RPMI7951 (cell line): ENCODE measurements around the gene PARD3B. TPM values are rescaled to one million over a fixed set of nuclear protein-coding genes. Genes with fewer than 3 reads are reported as not detected.
A peak's percentile ranks its signal among the peaks of the same experiment; 100 is the strongest.

Experiments used
- DNase-seq: peaks from one replicate; pipeline ENCODE4 v3.0.0-alpha.2; 2012; ENCODE audit warnings: low read depth
- total RNA-seq: library from RNA; depleted of rRNA; stranded (reverse); fragments of >200 nt; shearing (Covaris generic); gene quantifications from 2 replicates; pipeline ENCODE4 v1.2.3, GENCODE V29; 2014

Gene PARD3B
- total RNA-seq, 1 experiment from 2014 or later: 0.96 TPM

GRCh38 chr2:205387350-205388055 is 842.2 kb downstream of the PARD3B start:
- DNase-seq: no peak

- DNase-seq: no peak
Measured at GRCh38 chr2:205390866-205391265, 845.6 kb downstream of the PARD3B start.

DNA sequence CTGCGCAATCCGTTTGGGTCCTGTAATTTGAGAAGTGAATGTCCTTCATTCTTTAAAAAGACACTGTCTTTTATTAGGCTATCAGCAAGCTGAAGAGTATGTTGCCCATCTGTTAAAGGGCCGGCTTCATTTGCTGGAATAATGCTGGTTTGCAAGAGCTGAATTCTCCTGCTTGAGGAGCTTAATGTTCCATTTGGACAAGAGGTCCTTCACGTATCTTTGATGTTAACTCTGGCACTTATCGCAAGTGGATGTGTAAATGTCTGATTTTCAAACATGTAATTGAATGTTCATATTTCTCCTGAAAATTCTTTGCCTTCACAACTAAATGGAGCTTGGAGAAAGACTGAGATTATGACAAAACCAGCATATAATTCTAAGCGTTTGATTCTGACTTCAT is 856.2 kb downstream of the PARD3B start:
- DNase-seq: no peak

GRCh38 chr2:205402011-205402410 is 856.7 kb downstream of the PARD3B start:
- DNase-seq: no peak

DNA sequence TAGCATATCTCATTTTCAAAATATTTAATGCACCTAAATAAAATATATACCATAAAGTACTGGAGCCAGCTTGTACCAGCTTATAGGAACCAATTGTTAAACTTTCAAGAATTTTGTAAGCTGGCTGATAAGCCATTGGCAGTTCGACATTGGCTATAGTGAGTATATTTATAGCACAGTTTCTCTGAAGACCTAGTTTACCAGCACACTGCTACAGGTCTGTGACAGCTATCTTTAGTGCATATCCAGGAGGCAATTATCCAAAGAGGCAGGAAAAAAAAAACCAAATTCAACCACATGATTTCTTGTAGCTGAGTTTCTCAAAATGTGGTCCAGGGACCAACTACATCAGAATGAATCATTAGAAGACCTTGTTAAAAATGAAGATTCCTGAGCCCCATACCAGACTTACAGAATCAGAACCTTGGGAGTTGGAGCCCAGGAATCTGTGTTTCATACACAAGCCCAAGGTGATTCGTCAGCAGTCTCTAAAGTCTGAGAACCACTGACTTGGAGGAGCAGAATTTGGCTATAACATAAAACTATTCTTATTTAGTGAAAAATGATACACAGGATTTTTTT is 858.1 kb downstream of the PARD3B start:
- DNase-seq: peak; percentile 9

DNA sequence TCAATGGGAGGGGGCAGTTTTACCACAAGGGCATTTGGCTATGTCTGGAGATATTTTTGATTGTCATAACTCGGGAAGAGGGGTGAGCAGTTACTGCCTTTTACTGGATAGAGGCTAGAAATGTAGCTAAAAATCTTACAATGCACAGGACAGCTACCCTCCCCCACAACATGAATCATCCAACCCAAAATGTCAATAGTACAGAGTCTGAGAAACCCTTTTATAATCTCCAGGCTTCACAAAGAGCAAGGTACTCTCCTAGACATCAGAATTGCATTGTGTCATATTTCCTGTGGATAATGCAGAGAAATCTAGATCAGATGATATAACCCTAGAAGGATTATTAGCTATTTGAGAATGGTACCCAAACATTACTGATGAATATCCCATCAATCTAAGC is 859.9 kb downstream of the PARD3B start:
- peak; percentile 26 for DNase-seq

DNA sequence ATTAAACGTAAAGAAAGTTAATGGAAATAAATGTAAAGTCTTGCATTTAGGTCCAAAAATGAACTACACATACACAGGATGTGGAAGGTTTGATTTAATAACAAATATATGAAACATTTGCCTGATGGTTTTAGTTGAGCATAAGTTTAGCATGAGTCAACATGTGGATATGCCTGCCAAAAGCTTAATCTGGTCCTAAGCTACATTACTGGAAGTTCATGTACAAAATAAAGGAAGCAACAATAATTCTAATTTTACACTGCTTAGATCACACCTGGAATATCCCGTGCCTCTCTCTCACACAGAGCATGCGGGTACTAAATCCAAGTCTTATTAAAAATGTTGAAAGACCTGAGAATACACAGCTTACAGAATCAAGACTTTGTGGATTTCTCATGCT is 860.5 kb downstream of the PARD3B start:
- DNase-seq: peak; percentile 44

GRCh38 chr2:205407984-205408383 is 862.7 kb downstream of the PARD3B start:
- DNase-seq: peak; percentile 50

- no peak for DNase-seq
Measured at GRCh38 chr2:205408696-205409095, 863.4 kb downstream of the PARD3B start.

DNA sequence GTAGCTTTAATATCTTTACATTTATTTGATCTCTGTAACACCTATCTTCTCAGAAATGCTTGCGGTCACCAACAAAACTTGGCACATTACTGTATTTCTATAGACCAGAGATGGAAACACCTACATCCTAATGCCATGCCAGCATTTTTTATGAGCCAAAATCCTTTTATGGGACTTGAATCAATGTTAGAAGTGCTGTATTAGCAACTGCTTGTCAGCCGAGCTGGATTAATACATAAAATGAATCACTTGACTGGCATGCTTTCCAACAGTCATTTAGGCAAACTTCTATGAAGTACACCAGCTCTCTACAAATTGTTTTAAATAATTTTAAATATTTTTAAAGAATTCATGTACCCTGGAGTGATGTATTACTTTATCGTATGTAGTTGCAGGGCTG is 864.1 kb downstream of the PARD3B start:
- DNase-seq: no peak

GRCh38 chr2:205411558-205411957 is 866.3 kb downstream of the PARD3B start:
- DNase-seq: no peak

DNA sequence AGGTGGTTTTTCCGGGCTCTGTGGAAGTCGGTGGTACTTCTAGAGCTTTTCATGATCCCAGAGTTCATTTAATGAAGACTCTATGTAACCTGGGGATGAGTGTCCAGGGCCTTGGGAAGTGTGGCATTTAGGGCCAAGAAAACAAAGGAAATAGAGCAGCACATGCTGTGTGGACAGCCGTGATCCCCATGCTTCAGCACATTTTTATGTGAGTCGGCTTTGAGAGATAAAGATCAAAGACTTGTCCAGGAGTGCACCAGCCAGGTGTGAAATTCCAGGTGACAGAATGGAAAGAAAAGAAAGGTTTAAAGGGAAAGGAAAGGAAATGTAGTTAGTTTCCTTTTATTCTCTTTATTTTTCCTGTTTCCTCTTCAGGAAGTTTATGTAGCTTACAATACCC is 879.1 kb downstream of the PARD3B start:
- DNase-seq: no peak

DNA sequence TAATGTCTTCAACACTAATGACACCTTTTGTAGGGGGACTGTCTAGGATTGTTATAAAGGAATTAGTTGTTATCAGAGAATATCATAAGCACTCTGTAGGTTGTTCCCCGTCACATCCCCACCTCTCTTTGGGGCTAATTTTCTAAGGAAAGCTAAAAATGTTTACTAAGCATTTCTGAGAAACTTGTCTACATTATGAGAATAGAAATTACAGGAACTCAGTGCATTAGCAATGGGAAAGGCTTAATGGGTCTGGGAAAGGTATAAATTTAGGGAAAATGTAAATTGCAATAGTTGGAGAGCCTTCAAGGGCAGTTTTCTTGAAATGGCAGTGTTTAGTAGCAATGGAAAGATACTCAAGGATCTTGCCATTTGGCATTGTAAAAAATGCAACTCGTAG is 879.8 kb downstream of the PARD3B start:
- DNase-seq: no peak

DNA sequence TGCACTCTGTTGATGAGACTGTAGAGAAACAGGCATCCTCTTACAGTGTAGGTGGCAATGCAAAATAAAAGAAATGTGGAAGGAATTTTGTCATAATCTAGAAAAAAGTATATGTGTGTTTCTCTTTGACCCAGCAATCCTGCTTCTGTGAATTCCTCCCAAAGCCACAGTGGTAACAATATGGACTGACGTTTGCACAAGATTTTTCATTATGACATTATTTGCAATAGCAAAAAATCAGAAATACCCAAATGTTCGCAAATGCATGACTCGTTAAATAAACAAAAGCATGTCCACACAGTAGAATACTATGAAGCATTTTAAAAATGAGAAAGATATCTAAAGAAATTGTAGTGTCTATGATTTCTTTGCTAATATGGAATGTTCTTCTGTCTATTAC is 881.8 kb downstream of the PARD3B start:
- no peak for DNase-seq

DNA sequence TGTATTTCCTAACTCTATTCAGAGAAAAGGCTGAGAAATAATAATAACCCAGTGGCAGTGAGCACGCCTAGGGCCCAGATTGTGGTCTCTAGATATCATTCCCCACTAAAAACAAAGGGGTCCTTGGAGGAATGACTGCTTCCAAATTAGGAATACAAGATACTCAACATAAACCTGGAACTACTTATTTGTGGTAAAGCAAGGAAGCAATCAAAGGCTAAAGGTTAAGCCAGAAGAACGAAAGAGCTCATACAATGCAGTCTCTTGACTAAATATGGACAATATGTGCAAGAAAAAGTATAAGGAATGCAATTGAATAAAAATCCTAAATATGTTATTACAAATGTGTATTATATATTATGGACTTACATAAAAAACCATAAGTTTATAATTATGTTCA is 883.5 kb downstream of the PARD3B start:
- DNase-seq: no peak

GRCh38 chr2:205435970-205436369 is 890.7 kb downstream of the PARD3B start:
- DNase-seq: peak; percentile 78

- DNase-seq: no peak
Measured at GRCh38 chr2:205438241-205438640, 893.0 kb downstream of the PARD3B start.

DNA sequence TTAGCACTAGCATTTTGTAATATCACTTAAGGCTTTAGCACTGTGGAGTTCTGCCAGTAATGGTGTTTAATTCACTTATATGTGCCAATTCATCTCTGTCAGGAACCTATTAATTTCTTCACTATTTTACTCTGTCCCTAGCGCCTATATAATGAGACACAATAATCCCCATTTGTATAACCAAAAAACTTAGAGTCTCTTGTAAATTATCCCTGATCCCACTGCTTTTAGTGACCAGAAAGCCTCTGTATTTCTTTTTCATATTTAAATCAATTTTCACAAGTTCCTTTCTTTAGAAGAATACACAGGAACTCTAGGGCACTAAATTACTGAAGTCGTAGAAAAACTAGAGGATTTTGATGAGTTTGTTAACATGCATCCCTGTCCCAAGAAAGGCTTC is 894.3 kb downstream of the PARD3B start:
- no peak for DNase-seq

- DNase-seq: no peak
Measured at GRCh38 chr2:205441524-205441923, 896.2 kb downstream of the PARD3B start.

DNA sequence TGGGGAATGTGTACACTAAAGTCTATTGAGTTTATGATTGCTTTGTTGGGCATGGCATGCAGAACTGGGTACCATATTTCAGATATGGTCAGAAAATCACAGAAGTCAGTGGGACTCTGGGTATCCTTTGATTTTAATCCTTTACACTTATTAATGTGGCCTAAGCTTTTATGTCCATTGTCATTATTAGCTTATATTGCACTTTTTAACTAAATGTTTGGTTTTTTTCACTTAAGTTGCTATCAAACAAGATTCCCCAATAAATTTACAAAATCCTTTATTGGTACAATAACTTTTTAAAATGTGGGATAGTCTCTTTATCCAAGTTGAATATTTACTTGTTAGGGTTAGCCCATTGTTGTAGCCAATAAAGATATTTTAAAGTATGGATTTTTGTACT is 902.9 kb downstream of the PARD3B start:
- DNase-seq: no peak

- DNase-seq: no peak
Measured at GRCh38 chr2:205451901-205452512, 906.7 kb downstream of the PARD3B start.

- DNase-seq: no peak
Measured at GRCh38 chr2:205453202-205453601, 907.9 kb downstream of the PARD3B start.

DNA sequence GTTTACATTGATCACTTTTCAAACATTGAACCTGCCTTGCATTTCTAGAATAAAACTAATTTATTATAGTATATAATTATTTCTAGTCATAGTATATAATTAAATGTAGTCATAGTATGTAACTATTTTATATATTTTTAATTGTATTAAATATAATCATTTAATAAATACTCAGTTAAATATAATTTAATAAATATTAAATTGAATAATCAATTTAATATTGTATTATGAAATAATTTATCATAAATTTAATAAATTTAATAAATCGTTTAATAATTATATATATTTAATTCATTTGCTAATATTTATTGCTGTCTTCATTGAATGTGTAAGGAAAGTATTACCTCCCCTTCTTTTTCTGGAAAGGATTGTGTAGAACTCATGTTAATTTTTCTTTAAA is 911.4 kb downstream of the PARD3B start:
- DNase-seq: no peak
